C4-2B (cell line): ENCODE results near the gene CTTNBP2.

Source experiments
- CTCF ChIP-seq: fragments of 450-650 bp; conservative IDR thresholded peaks from 2 replicates; pipeline ENCODE4 v1.5.1; 2017; ENCODE audit warnings: mild to moderate bottlenecking
- ZFX ChIP-seq: fragments of 450-650 bp; IDR thresholded peaks from 2 replicates; pipeline ENCODE4 v1.6.1; 2017

- TF ChIP-seq CTCF (no peak), ZFX (no peak)
These were observed 207.2 kb downstream of the CTTNBP2 start for GRCh38 chr7:117666031-117666430.
